BLaER1 (cell line): Measurements from ENCODE around the gene CPLX1.

Experiments used
- H3K27ac ChIP-seq: shearing (Covaris generic); formaldehyde crosslinking; 2 replicates; pipeline ENCODE4 v1.8.1; 2022
- H3K27me3 ChIP-seq: shearing (Covaris generic); formaldehyde crosslinking; 2 replicates; pipeline ENCODE4 v1.8.1; 2022
- H3K36me3 ChIP-seq: shearing (Covaris generic); formaldehyde crosslinking; 2 replicates; pipeline ENCODE4 v1.8.1; 2022
- H3K4me1 ChIP-seq: shearing (Covaris generic); formaldehyde crosslinking; 2 replicates; pipeline ENCODE4 v1.8.1; 2022
- H3K4me2 ChIP-seq: shearing (Covaris generic); formaldehyde crosslinking; 2 replicates; pipeline ENCODE4 v1.8.1; 2022
- H3K4me3 ChIP-seq: shearing (Covaris generic); formaldehyde crosslinking; 2 replicates; pipeline ENCODE4 v1.8.1; 2022
- H3K9ac ChIP-seq: shearing (Covaris generic); formaldehyde crosslinking; 2 replicates; pipeline ENCODE4 v1.8.1; 2022
- H3K9me3 ChIP-seq: shearing (Covaris generic); formaldehyde crosslinking; 2 replicates; pipeline ENCODE4 v1.8.1; 2022
- H4K20me1 ChIP-seq: shearing (Covaris generic); formaldehyde crosslinking; 2 replicates; pipeline ENCODE4 v1.8.1; 2022
- Cebpa-rat ChIP-seq: shearing (Covaris generic); IDR thresholded peaks from 2 replicates; pipeline ENCODE4 v1.8.1; 2022

CPLX1 gene

GRCh38 chr4:857461-857860 lies 31.5 kb upstream of the CPLX1 start:
- Histone ChIP-seq H3K4me2 (no peak overlapping the region), H4K20me1 (peaks cover 10% of the 10 kb centered on the region; the same call in 1 of the 2 replicates), H3K9ac (no peak overlapping the region), H3K4me1 (no peaks in the 10 kb centered on the region), H3K27me3 (no peaks in the 10 kb centered on the region), H3K4me3 (no peak overlapping the region), H3K36me3 (peaks cover 99% of the 10 kb centered on the region), H3K27ac (no peak overlapping the region), H3K9me3 (peaks cover 41% of the 10 kb centered on the region)
- no peak for TF ChIP-seq Cebpa-rat

- no peaks in the 10 kb centered on the region for H3K4me1 ChIP-seq
- TF ChIP-seq Cebpa-rat, result no peak
- H3K27me3 ChIP-seq, result no peaks in the 10 kb centered on the region
- peaks cover 40% of the 10 kb centered on the region for H3K9me3 ChIP-seq
- no peak overlapping the region for H3K9ac ChIP-seq
- peaks cover 18% of the 10 kb centered on the region; the same call in 1 of the 2 replicates for H4K20me1 ChIP-seq
- H3K36me3 ChIP-seq, result peaks cover 99% of the 10 kb centered on the region
- no peak overlapping the region for H3K4me2 ChIP-seq
- H3K27ac ChIP-seq, result peak overlapping the region; percentile 35; the same call in 1 of the 2 replicates
- H3K4me3 ChIP-seq, result no peak overlapping the region
These were observed 30.4 kb upstream of the CPLX1 start for GRCh38 chr4:856225-856901.

GRCh38 chr4:855880-856224 lies 29.9 kb upstream of the CPLX1 start:
- Histone ChIP-seq H3K9ac (no peak overlapping the region), H3K36me3 (peaks cover 99% of the 10 kb centered on the region), H3K9me3 (peaks cover 40% of the 10 kb centered on the region), H3K27ac (peak overlapping the region; percentile 35; the same call in 1 of the 2 replicates), H3K4me2 (no peak overlapping the region), H3K4me3 (no peak overlapping the region), H3K27me3 (no peaks in the 10 kb centered on the region), H3K4me1 (no peaks in the 10 kb centered on the region), H4K20me1 (peaks cover 13% of the 10 kb centered on the region; the same call in 1 of the 2 replicates)
- no peak for TF ChIP-seq Cebpa-rat

GRCh38 chr4:854356-854755 lies 28.4 kb upstream of the CPLX1 start:
- H3K27ac ChIP-seq, result no peak overlapping the region
- H3K9me3 ChIP-seq, result peaks cover 35% of the 10 kb centered on the region
- H3K9ac ChIP-seq, result no peak overlapping the region
- H3K4me2 ChIP-seq, result no peak overlapping the region
- H4K20me1 ChIP-seq, result peaks cover 8% of the 10 kb centered on the region; the same call in 1 of the 2 replicates
- H3K36me3 ChIP-seq, result peaks cover 98% of the 10 kb centered on the region
- no peak overlapping the region for H3K4me3 ChIP-seq
- TF ChIP-seq Cebpa-rat, result no peak
- H3K27me3 ChIP-seq, result no peaks in the 10 kb centered on the region
- no peaks in the 10 kb centered on the region for H3K4me1 ChIP-seq

GRCh38 chr4:853416-853781 lies 27.5 kb upstream of the CPLX1 start:
- Histone ChIP-seq H3K36me3 (peaks cover 98% of the 10 kb centered on the region), H3K9ac (no peak overlapping the region), H3K4me3 (no peak overlapping the region), H3K9me3 (peaks cover 27% of the 10 kb centered on the region), H4K20me1 (peaks cover 8% of the 10 kb centered on the region; the same call in 1 of the 2 replicates), H3K27me3 (no peaks in the 10 kb centered on the region), H3K27ac (no peak overlapping the region), H3K4me2 (no peak overlapping the region), H3K4me1 (no peaks in the 10 kb centered on the region)
- no peak for TF ChIP-seq Cebpa-rat

GRCh38 chr4:851701-852430 lies 25.9 kb upstream of the CPLX1 start:
- Histone ChIP-seq H3K4me3 (no peak overlapping the region), H3K9ac (no peak overlapping the region), H3K9me3 (peaks cover 23% of the 10 kb centered on the region), H3K36me3 (peaks cover 95% of the 10 kb centered on the region), H3K4me2 (no peak overlapping the region), H3K4me1 (no peaks in the 10 kb centered on the region), H3K27me3 (no peaks in the 10 kb centered on the region), H4K20me1 (peaks cover 8% of the 10 kb centered on the region; the same call in 1 of the 2 replicates), H3K27ac (no peak overlapping the region)
- TF ChIP-seq Cebpa-rat, result no peak

- H3K4me1 ChIP-seq, result no peaks in the 10 kb centered on the region
- no peak for TF ChIP-seq Cebpa-rat
- no peak overlapping the region for H3K4me3 ChIP-seq
- peaks cover 8% of the 10 kb centered on the region; the same call in 1 of the 2 replicates for H4K20me1 ChIP-seq
- H3K36me3 ChIP-seq, result peaks cover 88% of the 10 kb centered on the region
- H3K27me3 ChIP-seq, result no peaks in the 10 kb centered on the region
- H3K9ac ChIP-seq, result no peak overlapping the region
- no peak overlapping the region for H3K4me2 ChIP-seq
- peaks cover 23% of the 10 kb centered on the region for H3K9me3 ChIP-seq
- no peak overlapping the region for H3K27ac ChIP-seq
These were observed 24.5 kb upstream of the CPLX1 start for GRCh38 chr4:850323-850945.

- Histone ChIP-seq H3K36me3 (peaks cover 88% of the 10 kb centered on the region), H3K27me3 (no peaks in the 10 kb centered on the region), H3K4me2 (no peak overlapping the region), H3K9ac (no peak overlapping the region), H3K27ac (no peak overlapping the region), H3K9me3 (peaks cover 31% of the 10 kb centered on the region), H3K4me3 (no peak overlapping the region), H3K4me1 (no peaks in the 10 kb centered on the region), H4K20me1 (peaks cover 8% of the 10 kb centered on the region; the same call in 1 of the 2 replicates)
- no peak for TF ChIP-seq Cebpa-rat
These were observed 23.7 kb upstream of the CPLX1 start for GRCh38 chr4:849478-850175.

- no peak for TF ChIP-seq Cebpa-rat
- Histone ChIP-seq H3K4me3 (no peak overlapping the region), H3K27me3 (no peaks in the 10 kb centered on the region), H4K20me1 (peaks cover 8% of the 10 kb centered on the region; the same call in 1 of the 2 replicates), H3K9me3 (peaks cover 38% of the 10 kb centered on the region), H3K4me1 (no peaks in the 10 kb centered on the region), H3K9ac (no peak overlapping the region), H3K4me2 (no peak overlapping the region), H3K27ac (no peak overlapping the region), H3K36me3 (peaks cover 87% of the 10 kb centered on the region)
These were observed 23.0 kb upstream of the CPLX1 start for GRCh38 chr4:848803-849477.
